ENCODE data around the gene TEX2. TPM values are rescaled to one million over a fixed set of nuclear protein-coding genes. Genes with fewer than 3 reads are reported as not detected.

TEX2 gene
- total and polyA plus RNA-seq, 2 of the 13 experiments (the other 11 are each of a cell fraction or from before 2014, with no cell fraction given), result 21.4 to 37.7 TPM

DNA sequence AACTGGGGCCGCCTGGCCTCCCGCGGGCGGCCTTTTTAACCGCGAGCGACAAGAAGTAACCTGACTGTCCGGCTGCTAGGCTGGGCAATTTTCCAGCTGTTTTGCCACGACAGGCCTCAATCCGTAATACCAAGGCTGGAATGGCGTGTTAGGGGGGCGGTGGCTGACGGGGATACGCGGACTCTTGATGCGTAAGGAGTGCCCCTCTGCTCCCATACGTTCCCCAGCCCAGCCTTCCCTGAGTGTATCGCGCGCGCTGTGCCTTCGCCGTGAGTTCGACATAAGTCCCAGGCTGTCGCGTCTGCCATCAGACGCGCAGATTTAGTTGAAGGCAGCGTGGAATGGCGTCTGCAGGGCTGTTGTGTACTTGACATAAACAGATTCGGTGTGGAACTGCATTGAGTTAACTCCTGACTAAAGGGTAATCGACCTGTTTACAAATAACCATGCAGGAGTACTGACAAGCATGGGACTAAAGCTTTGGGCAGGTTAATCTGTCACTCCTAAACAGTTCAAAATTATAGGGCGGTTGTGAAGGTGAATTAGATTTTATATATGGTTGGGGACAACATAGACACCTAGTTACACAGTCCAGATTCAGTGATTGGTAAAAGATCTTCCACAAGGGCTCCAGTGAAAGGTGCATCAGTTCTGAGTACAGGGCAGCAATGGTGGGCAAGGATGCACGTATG, 116.5 kb downstream of the TEX2 start (continued):
- peak; percentile 71 for TF ChIP-seq ZNF607 (CRISPR knock-in tag; IDR thresholded peaks at IDR 0.05; ENCODE audit: borderline replicate concordance)
- TF ChIP-seq, protein P1, sequence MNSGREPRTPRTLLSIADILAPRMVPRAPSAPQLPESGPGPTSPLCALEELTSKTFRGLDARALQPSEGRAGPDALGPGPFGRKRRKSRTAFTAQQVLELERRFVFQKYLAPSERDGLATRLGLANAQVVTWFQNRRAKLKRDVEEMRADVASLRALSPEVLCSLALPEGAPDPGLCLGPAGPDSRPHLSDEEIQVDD (CRISPR knock-in tag; IDR thresholded peaks at IDR 0.05; ENCODE audit: borderline replicate concordance), result peak; percentile 14; the same call in 1 of the 2 replicates
- TF ChIP-seq POLR2G (IDR thresholded peaks at IDR 0.05; ENCODE audit: low read depth, low read length), result peak; percentile 64
- TF ChIP-seq HDAC6 (IDR thresholded peaks at IDR 0.05; ENCODE audit: low read depth, low read length), result no peak
- TF ChIP-seq FOSL2 (CRISPR knock-in tag; IDR thresholded peaks at IDR 0.05), result no peak
- TF ChIP-seq ZNF253 (CRISPR knock-in tag; IDR thresholded peaks at IDR 0.05; ENCODE audit: borderline replicate concordance), result peak; percentile 8; the same call in 1 of the 2 replicates
- no peak for TF ChIP-seq ARID5B (CRISPR knock-in tag; IDR thresholded peaks at IDR 0.05)
- peak; percentile 33; the same call in 1 of the 2 replicates for TF ChIP-seq ZNF569 (CRISPR knock-in tag; IDR thresholded peaks at IDR 0.05; ENCODE audit: borderline replicate concordance)
- 0 out of 2 replicates have a peak, but pooled peaks have one; percentile 4 for TF ChIP-seq ZNF674 (CRISPR knock-in tag; IDR thresholded peaks at IDR 0.05; ENCODE audit: low read depth)
- TF ChIP-seq TBL1XR1 (IDR thresholded peaks at IDR 0.05; ENCODE audit: borderline replicate concordance, low read length, partially characterized antibody), result no peak
- TF ChIP-seq AFF4 (CRISPR knock-in tag; IDR thresholded peaks at IDR 0.05), result peak; percentile 78; the same call in 1 of the 2 replicates
- TF ChIP-seq BORCS8-MEF2B (CRISPR knock-in tag; IDR thresholded peaks at IDR 0.05), result peak; percentile 96
- no peak for TF ChIP-seq TFE3 (CRISPR knock-in tag; IDR thresholded peaks at IDR 0.05)
- TF ChIP-seq ZNF546 (CRISPR knock-in tag; conservative IDR thresholded peaks at IDR 0.05), result 0 out of 2 replicates have a peak, but pooled peaks have one; percentile 1
- TF ChIP-seq ZBTB20 (CRISPR knock-in tag; IDR thresholded peaks at IDR 0.05; ENCODE audit: borderline replicate concordance, low read depth), result 0 out of 2 replicates have a peak, but pooled peaks have one; percentile 24
- no peak for TF ChIP-seq DR1 (CRISPR knock-in tag; IDR thresholded peaks at IDR 0.05)
- 0 out of 2 replicates have a peak, but pooled peaks have one; percentile 17 for TF ChIP-seq NCOA2 (CRISPR knock-in tag; IDR thresholded peaks at IDR 0.05)

All from HepG2 (cell line).